HCT116 (cell line): ENCODE measurements around the gene ZNF888.
"Not testable (repeated sequence)": the region's sequence is repeated elsewhere in the genome, so short reads cannot be mapped to it uniquely, and the experiment has no call there.

Source experiments
- CBX3 ChIP-seq: IDR thresholded peaks from 2 replicates; pipeline ENCODE4 v1.6.1; 2012; ENCODE audit warnings: low read depth
- EZH2 ChIP-seq: fragments of 200-600 bp; sonication (generic); IDR thresholded peaks from 2 replicates; pipeline ENCODE4 v1.6.1; 2017; ENCODE audit warnings: antibody characterized with exemption, mixed run types
- EZH2phosphoT487 ChIP-seq: fragments of 200-600 bp; IDR thresholded peaks from 2 replicates; pipeline ENCODE4 v1.6.1; 2018; ENCODE audit warnings: antibody characterized with exemption, borderline replicate concordance
- POLR2A ChIP-seq: IDR thresholded peaks from 2 replicates; pipeline ENCODE4 v1.7.0; 2011; ENCODE audit warnings: borderline replicate concordance; ENCODE audit not compliant: insufficient read depth, insufficient read length; ENCODE audit errors: extremely low read depth
- POLR2AphosphoS5 ChIP-seq: IDR thresholded peaks from 2 replicates; pipeline ENCODE4 v1.6.1; 2011; ENCODE audit warnings: mild to moderate bottlenecking, low read depth, low read length, moderate library complexity
- SP1 ChIP-seq: IDR thresholded peaks from 2 replicates; pipeline ENCODE4 v1.6.1; 2012; ENCODE audit warnings: low read depth
- TCF7L2 ChIP-seq: IDR thresholded peaks from 2 replicates; pipeline ENCODE4 v1.7.0; 2011; ENCODE audit warnings: borderline replicate concordance, inconsistent platforms; ENCODE audit not compliant: insufficient read depth, insufficient read length; ENCODE audit errors: extremely low read depth
- YY1 ChIP-seq: IDR thresholded peaks from 2 replicates; pipeline ENCODE4 v1.6.1; 2011; ENCODE audit warnings: low read length, low read depth, moderate library complexity, mild to moderate bottlenecking; ENCODE audit not compliant: insufficient replicate concordance; ENCODE audit errors: extremely low read depth
- ZFX ChIP-seq: fragments of 450-650 bp; IDR thresholded peaks from 2 replicates; pipeline ENCODE4 v1.6.1; 2017
- TF ChIP-seq, protein P1 (sequence below), 3 experiments: fragments of 200-600 bp in 1 of 3; sonication (generic) in 1 of 3; IDR thresholded peaks in 2 of 3; conservative IDR thresholded peaks in 1 of 3; 2 replicates each; pipeline ENCODE4 v1.5.1; 2012 to 2017; ENCODE audit warnings: low read depth in 2 of 3, low read length in 2 of 3, antibody characterized with exemption in 1 of 3, borderline replicate concordance in 1 of 3, control low read depth in 1 of 3, mild to moderate bottlenecking in 1 of 3, mixed read lengths in 1 of 3, mixed run types in 1 of 3, moderate library complexity in 1 of 3; ENCODE audit not compliant: insufficient read depth in 1 of 3
- TF ChIP-seq, protein P2 (sequence below): IDR thresholded peaks from 2 replicates; pipeline ENCODE4 v1.6.1; 2012; ENCODE audit warnings: low read depth

DNA sequence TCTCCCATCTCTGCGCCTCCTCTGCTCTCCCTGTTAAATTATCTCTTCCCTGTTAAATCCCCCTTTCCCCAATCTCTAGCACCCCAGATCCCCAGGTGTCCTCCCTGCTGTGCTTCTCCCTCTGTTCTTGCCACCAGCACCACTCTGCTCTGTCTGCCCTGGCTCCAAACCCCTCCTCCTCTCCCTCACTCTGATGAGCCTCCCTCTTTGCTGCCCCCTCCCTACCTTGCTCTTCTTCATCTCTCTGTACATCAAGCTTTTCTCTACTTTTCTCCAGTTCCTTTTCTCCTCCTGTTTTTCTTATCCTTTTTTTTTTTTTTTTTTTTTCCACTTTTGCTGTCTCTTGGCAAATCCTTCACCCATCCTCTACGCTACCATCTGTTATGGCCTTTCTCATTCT is 18.3 kb upstream of the ZNF888 start:
- TF ChIP-seq, protein P1, sequence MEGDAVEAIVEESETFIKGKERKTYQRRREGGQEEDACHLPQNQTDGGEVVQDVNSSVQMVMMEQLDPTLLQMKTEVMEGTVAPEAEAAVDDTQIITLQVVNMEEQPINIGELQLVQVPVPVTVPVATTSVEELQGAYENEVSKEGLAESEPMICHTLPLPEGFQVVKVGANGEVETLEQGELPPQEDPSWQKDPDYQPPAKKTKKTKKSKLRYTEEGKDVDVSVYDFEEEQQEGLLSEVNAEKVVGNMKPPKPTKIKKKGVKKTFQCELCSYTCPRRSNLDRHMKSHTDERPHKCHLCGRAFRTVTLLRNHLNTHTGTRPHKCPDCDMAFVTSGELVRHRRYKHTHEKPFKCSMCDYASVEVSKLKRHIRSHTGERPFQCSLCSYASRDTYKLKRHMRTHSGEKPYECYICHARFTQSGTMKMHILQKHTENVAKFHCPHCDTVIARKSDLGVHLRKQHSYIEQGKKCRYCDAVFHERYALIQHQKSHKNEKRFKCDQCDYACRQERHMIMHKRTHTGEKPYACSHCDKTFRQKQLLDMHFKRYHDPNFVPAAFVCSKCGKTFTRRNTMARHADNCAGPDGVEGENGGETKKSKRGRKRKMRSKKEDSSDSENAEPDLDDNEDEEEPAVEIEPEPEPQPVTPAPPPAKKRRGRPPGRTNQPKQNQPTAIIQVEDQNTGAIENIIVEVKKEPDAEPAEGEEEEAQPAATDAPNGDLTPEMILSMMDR (IDR thresholded peaks at IDR 0.05 in 2 of 3, conservative IDR thresholded peaks at IDR 0.05 in 1 of 3; ENCODE audit: borderline replicate concordance in 1 of 3, insufficient read depth in 1 of 3, low read depth in 2 of 3, low read length in 2 of 3), result not testable (repeated sequence)
- not testable (repeated sequence) for TF ChIP-seq CBX3, EZH2, POLR2A, POLR2AphosphoS5, EZH2phosphoT487, ZFX, YY1, TCF7L2, SP1
- TF ChIP-seq, protein P2, sequence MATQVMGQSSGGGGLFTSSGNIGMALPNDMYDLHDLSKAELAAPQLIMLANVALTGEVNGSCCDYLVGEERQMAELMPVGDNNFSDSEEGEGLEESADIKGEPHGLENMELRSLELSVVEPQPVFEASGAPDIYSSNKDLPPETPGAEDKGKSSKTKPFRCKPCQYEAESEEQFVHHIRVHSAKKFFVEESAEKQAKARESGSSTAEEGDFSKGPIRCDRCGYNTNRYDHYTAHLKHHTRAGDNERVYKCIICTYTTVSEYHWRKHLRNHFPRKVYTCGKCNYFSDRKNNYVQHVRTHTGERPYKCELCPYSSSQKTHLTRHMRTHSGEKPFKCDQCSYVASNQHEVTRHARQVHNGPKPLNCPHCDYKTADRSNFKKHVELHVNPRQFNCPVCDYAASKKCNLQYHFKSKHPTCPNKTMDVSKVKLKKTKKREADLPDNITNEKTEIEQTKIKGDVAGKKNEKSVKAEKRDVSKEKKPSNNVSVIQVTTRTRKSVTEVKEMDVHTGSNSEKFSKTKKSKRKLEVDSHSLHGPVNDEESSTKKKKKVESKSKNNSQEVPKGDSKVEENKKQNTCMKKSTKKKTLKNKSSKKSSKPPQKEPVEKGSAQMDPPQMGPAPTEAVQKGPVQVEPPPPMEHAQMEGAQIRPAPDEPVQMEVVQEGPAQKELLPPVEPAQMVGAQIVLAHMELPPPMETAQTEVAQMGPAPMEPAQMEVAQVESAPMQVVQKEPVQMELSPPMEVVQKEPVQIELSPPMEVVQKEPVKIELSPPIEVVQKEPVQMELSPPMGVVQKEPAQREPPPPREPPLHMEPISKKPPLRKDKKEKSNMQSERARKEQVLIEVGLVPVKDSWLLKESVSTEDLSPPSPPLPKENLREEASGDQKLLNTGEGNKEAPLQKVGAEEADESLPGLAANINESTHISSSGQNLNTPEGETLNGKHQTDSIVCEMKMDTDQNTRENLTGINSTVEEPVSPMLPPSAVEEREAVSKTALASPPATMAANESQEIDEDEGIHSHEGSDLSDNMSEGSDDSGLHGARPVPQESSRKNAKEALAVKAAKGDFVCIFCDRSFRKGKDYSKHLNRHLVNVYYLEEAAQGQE, result not testable (repeated sequence)
